GM18867 (cell line): ENCODE measurements around the gene TRIM9.

Source experiments
- ATAC-seq: cut with Tn5 transposase; IDR thresholded peaks from one replicate; pipeline ENCODE4 v1.9.1; 2021; ENCODE audit warnings: mild to moderate bottlenecking, moderate library complexity; ENCODE audit not compliant: unreplicated experiment

The TRIM9 gene

DNA sequence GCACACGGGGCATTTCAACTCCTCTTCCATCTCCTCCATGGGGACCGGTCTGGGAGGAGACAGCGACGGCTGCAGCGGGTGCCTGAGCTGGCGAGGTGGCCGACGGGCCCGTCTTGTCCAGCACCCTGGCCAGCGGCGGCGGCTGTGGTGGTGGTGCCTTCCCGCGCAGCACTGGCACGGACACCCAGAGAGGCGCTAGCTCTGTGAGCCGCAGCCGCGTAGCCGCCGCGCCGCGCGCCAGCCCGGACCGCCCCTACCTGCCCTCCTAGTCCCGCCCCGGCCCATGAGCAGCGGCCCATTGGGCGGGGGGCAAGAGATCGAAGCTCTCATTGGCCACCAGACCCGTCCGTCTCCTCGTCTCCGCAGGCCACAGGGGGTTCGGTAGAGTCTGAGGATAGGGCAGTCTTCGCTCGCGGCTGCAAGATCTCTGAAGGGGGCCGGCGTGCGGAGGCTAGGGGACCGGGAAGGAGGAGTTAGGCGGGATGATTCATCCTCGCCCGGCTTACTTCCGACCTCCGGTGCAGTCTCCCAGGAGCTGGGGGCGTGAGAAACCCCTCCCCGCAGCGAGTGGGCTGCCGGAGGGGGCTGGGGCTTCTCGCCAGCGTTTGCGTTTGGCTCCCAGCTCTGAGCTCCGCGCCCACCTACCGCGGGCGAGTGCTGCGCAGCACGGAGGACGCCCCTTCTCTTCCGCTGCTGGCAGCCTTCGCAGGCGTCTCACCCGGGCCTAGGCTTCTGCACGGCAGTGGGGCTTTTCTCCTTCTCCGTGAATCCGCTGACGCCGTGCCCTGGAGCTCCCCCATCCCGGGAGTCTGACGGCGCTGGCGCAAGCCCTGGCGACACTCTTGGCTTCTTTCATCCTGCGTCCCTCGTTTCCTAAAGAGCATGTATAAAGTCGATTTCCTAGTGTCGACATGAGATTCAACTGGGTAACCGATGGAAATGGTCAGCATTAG, at the start of gene TRIM9:
TSS of gene TRIM9 (minus strand) at position 205 of the 953 bp plus-strand sequence. CDS start at position 39, 166 bp downstream.
- ATAC-seq: peak; percentile 99

GRCh38 chr14:51140856-51141255, 46.0 kb upstream of the TRIM9 start:
- no peak for ATAC-seq

DNA sequence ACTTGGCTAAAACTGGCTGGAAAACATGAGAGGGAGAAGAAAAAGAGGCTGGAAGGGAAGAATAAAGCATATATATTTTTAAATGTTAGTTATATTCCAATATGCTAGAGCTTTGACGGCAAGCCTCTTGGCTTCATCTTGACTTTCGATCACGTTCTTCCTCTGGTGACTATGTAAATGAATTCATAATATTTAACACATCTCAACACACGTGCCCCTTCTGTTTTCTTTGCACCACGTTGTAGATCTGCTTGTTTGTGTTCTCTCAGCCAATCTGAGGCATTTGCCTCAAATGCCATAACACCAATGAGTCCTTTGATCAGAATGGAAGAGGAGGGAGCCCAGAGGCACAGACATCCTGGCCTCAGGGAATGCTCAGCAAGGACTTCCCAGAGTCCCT, 45.4 kb upstream of the TRIM9 start:
- no peak for ATAC-seq

GRCh38 chr14:51139121-51139681, 44.3 kb upstream of the TRIM9 start:
- no peak for ATAC-seq

GRCh38 chr14:51138404-51139103, 43.6 kb upstream of the TRIM9 start:
- no peak for ATAC-seq

GRCh38 chr14:51131516-51131915, 36.6 kb upstream of the TRIM9 start:
- ATAC-seq: no peak

- no peak for ATAC-seq
Observed at GRCh38 chr14:51129130-51129529, 34.2 kb upstream of the TRIM9 start.

GRCh38 chr14:51124029-51124428, 29.1 kb upstream of the TRIM9 start:
- no peak for ATAC-seq

GRCh38 chr14:51121096-51121495, 26.2 kb upstream of the TRIM9 start:
- ATAC-seq: no peak

DNA sequence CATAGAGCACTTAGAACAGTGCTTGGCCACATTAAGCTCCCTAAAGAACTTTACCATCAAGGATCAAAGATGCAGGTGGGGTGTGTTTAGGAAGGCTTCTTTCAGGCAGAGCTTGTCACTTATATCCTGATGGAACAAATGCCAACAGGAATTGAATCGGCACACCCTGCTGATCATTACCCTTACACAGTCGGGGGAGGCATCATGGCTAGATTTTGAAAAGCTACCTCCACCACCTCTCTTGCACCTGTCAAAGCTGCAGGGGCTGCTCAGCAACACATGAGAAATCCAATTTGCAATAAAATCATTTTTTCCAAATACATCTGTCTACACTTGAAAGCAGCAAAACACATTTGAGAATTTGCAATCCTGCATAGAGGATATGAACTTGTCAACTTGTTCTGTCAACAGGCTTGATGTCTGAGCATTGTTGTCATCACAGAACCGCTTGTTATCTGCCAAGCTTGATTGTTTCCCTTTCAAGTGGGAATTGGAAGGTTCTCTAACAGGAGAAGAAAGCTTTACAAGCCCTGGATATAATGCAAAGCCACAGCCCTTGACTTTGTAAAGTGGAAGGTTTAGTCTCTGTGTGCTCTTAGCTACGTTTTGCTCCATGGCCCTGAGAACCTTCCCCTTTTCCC, 24.6 kb upstream of the TRIM9 start:
- no peak for ATAC-seq

DNA sequence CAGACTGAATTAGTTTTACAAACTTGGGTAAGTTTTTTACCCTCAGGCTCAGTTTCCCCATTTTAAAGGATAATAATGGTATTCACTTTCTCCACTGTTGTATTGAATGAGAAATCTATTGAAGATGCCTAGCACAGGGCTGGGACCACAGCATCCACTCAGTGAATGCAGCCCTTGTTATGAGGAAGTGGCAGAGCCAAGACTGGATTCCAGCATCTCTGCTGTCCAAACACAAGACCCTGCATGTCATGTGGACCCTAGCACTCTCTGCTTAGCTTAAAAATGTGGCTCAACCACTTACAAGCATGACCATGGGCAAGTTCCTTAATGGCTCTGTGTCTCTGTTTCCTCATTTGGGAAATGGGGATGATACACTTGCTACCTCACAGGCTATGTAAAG, 24.1 kb upstream of the TRIM9 start:
- no peak for ATAC-seq

- no peak for ATAC-seq
Observed at GRCh38 chr14:51117593-51117992, 22.7 kb upstream of the TRIM9 start.

DNA sequence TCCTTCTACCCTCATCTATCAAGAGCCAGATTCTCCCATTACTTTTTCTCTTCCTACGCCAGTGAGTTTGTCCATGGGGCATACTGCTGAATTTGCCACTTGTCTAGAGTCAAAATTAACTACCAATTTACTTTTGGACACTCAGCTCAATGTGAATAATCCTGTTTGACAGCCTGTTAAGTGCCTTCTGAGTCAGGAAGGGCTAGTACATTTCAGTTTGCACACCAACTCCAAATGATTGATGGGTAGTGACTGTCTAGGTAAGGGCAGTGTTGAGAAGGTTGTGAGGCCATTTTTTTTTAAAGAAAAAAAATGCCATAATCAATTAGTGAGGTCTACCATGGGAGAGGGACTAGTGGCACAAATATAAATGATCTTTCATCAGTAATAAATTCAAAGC, 21.8 kb upstream of the TRIM9 start:
- ATAC-seq: no peak

GRCh38 chr14:51109651-51110050, 14.7 kb upstream of the TRIM9 start:
- ATAC-seq: no peak

DNA sequence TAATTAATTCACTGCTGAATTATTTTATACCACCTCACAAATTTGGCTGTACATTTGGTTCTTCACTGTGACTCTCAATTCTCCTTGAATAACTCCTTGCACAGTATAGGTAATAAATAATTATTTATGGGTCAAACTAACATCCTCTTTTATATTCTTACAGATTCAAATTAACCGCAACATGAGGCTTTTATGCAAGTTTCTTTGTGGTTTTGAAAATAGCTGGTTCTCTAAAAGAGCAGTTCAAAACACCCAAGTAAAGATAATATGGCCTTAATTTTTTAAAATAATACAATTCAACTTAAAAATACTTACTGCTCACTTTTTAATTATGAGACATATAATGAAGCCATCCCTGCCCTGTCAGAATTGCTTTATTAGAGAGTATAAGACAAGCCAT, 12.9 kb upstream of the TRIM9 start:
- ATAC-seq: no peak

- ATAC-seq: no peak
Observed at GRCh38 chr14:51104467-51104866, 9.6 kb upstream of the TRIM9 start.

DNA sequence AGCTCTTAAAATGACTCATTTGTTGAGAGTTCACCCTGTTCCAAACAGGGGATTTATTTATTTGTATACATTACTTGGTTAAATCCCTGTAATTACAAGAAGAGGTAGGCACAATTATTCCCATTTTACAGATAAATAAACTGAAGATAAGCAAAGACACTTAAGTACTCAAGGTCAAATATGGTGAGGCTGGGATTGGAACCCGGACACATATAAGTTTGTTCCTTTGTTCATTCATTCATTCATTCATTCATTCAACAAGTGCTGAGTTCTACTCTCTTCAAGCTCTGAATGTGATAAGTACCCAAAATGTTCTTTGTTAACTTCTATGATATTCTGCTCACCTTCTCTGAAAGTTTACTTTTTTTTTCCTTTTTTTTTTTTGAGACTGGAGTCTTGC, 2.4 kb upstream of the TRIM9 start:
- no peak for ATAC-seq

GRCh38 chr14:51096870-51097269, 2.0 kb upstream of the TRIM9 start:
- ATAC-seq: no peak

DNA sequence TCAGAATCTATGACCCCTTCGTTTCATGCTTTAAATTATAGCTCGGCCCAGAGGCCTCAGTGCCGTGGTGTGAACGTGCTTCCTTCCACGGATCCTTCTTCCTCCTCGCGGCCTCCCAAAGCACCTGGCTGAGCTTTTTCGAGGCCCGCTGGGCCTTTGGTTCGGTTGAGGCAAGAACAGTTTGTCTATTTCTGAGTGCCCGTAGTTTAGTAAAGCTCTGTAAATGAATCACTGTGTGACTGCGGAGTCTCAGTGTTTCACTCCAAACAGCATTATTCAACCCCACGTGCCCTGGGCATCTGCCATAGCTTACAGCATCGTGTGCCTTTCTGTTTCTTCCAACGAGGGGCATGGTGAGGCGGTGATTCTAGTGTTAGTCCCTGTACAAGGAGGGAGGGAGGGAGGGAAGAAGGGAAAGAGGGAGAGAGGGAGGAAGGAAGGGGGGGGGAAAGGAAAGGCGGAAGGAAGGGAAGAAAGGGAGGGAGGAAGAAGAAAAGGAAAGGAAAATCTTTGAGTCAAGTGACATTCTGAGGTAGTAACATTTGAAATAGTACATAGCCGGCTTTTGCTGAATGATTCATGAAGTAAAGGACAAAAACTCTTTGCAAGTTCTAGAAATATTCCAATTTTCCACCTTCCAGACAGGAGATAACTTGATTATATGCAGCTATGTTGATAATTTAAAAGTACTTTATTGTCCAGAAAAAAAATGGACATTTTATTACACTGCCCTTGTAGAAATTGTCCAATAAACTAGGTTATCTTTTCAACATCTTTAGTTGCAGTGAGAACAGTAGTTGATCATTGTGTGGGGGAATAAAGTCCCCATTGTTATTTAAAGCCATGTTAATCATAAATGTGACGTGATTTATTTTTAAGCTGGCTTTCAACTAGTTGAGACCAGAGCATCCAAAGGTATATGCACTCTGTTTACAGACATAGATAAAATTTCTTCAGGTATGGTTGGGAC, 1.2 kb upstream of the TRIM9 start:
- ATAC-seq: no peak

DNA sequence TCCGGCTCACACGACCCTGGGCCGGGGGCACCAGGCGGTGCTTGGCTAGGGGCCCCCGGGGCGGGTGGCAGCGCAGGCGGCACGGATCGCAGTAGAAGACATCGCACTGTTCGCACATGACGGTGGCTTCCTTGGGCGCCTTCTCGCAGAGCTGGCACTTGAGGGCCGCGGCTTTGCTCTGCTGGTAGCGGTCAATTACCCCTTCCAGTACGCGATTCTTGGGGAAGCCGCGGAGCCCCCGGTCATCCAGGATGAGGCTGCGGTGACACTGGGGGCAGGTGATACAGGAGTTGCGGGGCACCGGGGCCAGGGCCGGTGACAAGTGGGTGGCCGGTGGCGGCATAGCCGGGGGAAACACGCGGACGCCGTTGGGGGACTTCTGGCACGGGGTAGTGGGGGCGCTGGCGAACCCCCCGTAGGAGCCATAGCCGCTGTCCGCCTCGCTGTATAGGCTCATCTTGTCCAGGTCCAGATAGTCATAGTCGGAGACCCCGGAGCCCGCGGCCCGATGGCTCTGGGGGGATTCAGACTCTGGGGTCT, 553 bp downstream of the TRIM9 start:
- no peak for ATAC-seq
